ENCODE results near the gene PTPN21. TPM values are rescaled to one million over a fixed set of nuclear protein-coding genes. Genes with fewer than 3 reads are reported as not detected.

PTPN21 gene
- total and polyA plus RNA-seq, 8 donors = 3.5 to 63.0 (median 18.5) TPM

GRCh38 chr14:88590173-88590572 lies 35.4 kb upstream of the PTPN21 start:
- no peak for DNase-seq
- TF ChIP-seq POLR2AphosphoS5 (IDR thresholded peaks at IDR 0.05) = peak in 1 of 3 donors; percentile 20
- no peak for TF ChIP-seq POLR2A (IDR thresholded peaks at IDR 0.05)
- peaks cover 0 to 18% (median 0%) of the 10 kb centered on the region in 4 donors for H3K4me1 ChIP-seq
- no peaks in the 10 kb centered on the region for H3K27me3 ChIP-seq
- no peak overlapping the region for H3K4me3 ChIP-seq
- H3K9me3 ChIP-seq = no peaks in the 10 kb centered on the region
- H3K36me3 ChIP-seq = peaks cover 25 to 94% (median 88%) of the 10 kb centered on the region in 4 donors
- intact Hi-C loops (cut with DNase I; ENCODE audit: low total_unique reads) = no loop called here
- 51 to 75% (median 71%) methylated on average over 4 of the region's 4 CpGs for WGBS, 5 donors
- H3K27ac ChIP-seq = no peak overlapping the region

- H3K36me3 ChIP-seq = peaks cover 33 to 95% (median 88%) of the 10 kb centered on the region in 4 donors
- no peak overlapping the region for H3K4me3 ChIP-seq
- 91 to 96% (median 96%) methylated on average over 5 of the region's 5 CpGs for WGBS, 5 donors
- no peaks in the 10 kb centered on the region for H3K9me3 ChIP-seq
- H3K27ac ChIP-seq = no peak overlapping the region
- DNase-seq = no peak
- H3K27me3 ChIP-seq = no peaks in the 10 kb centered on the region
- TF ChIP-seq POLR2A (IDR thresholded peaks at IDR 0.05) (no peak), POLR2AphosphoS5 (IDR thresholded peaks at IDR 0.05) (no peak), CTCF (IDR thresholded peaks at IDR 0.05) (no peak), EP300 (IDR thresholded peaks at IDR 0.05) (no peak)
- peaks cover 0 to 18% (median 0%) of the 10 kb centered on the region in 4 donors for H3K4me1 ChIP-seq
- intact Hi-C loops (cut with DNase I; ENCODE audit: low total_unique reads) = no loop called here
These were observed 33.3 kb upstream of the PTPN21 start for GRCh38 chr14:88588081-88588480.

DNA sequence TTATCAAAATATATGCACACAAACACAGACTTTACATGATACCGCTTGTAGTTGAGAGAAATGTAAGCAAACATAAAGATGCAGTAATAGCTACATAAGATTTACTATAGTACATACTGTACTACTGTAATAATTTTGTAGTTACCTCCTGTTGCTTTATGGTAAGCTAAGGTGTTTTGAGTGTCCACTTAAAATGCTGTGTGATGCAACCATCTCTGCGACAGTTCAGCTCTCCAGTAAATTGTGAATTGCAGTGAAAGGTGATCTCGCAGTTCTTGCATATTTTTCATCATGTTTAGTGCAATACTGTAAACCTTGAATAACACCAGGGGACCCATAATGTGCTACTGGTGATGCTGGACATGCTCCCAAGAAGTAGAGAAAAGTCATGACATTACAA lies 29.6 kb upstream of the PTPN21 start:
- 95 to 98% (median 97%) methylated on average over 3 of the region's 3 CpGs for WGBS, 5 donors
- TF ChIP-seq POLR2AphosphoS5 (IDR thresholded peaks at IDR 0.05) = no peak
- no peak for TF ChIP-seq CTCF (IDR thresholded peaks at IDR 0.05)
- no peak for TF ChIP-seq EP300 (IDR thresholded peaks at IDR 0.05)
- TF ChIP-seq POLR2A (IDR thresholded peaks at IDR 0.05) = no peak
- intact Hi-C loops (cut with DNase I; ENCODE audit: low total_unique reads) = no loop called here
- H3K27ac ChIP-seq = no peak overlapping the region
- no peak overlapping the region for H3K4me3 ChIP-seq
- no peaks in the 10 kb centered on the region for H3K9me3 ChIP-seq
- no peaks in the 10 kb centered on the region for H3K4me1 ChIP-seq
- no peaks in the 10 kb centered on the region for H3K27me3 ChIP-seq
- DNase-seq = no peak
- H3K36me3 ChIP-seq = peaks cover 27 to 98% (median 95%) of the 10 kb centered on the region in 4 donors

DNA sequence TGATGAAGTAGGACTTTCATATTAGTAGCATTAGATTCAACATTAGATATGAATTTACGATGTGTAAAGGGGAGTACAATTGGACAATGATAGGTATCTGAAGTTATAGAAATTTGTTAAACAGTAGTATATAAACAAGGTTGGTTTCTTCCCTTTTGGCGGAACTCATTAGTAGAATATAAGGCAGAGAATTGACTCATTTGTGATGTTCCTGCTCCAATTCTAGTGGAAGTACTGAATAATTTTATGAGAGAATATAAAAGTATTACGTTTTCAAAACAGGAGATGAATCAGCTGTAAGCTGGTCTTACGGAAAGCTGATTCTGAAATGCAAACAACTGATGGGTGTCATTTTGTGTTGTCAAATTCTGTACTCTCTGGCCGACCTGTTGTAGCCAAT lies 21.4 kb upstream of the PTPN21 start:
- H3K36me3 ChIP-seq = peaks cover 73 to 100% (median 100%) of the 10 kb centered on the region in 4 donors
- intact Hi-C loops (cut with DNase I; ENCODE audit: low total_unique reads) = no loop called here
- no peak for DNase-seq
- no peak overlapping the region for H3K4me3 ChIP-seq
- H3K27ac ChIP-seq = no peak overlapping the region
- no peaks in the 10 kb centered on the region for H3K9me3 ChIP-seq
- H3K27me3 ChIP-seq = no peaks in the 10 kb centered on the region
- WGBS, 5 donors = 92 to 95% (median 93%) methylated on average over 5 of the region's 5 CpGs
- TF ChIP-seq POLR2AphosphoS5 (IDR thresholded peaks at IDR 0.05) = no peak
- no peak for TF ChIP-seq CTCF (IDR thresholded peaks at IDR 0.05)
- no peak for TF ChIP-seq POLR2A (IDR thresholded peaks at IDR 0.05)
- TF ChIP-seq EP300 (IDR thresholded peaks at IDR 0.05) = no peak
- no peaks in the 10 kb centered on the region for H3K4me1 ChIP-seq

DNA sequence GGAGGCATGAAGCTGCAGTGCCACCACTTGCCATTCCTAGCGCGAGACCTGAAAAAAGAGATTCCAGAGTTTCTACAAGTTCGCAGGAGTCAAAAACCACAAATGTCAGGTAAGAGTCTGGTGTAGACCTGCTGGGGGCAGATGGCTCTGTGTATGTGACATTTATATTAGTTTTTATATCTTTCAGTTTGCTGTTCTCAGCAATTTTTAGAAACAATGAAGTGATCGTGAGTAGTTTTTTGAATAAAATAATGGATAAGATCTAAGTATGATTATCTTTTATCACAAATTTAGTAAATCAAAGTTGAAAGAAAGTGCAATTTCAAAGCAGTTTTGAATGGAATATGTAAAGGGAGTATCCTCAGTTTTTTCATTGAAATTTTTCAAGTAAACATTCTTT lies 17.3 kb upstream of the PTPN21 start:
- Histone ChIP-seq H3K9me3 (no peaks in the 10 kb centered on the region), H3K4me3 (no peak overlapping the region), H3K36me3 (peaks cover 72 to 97% (median 97%) of the 10 kb centered on the region in 4 donors), H3K27me3 (no peaks in the 10 kb centered on the region), H3K27ac (no peak overlapping the region), H3K4me1 (no peaks in the 10 kb centered on the region)
- WGBS, 5 donors = 92 to 97% (median 96%) methylated on average over 4 of the region's 4 CpGs
- TF ChIP-seq CTCF (IDR thresholded peaks at IDR 0.05) (no peak), POLR2AphosphoS5 (IDR thresholded peaks at IDR 0.05) (no peak)
- intact Hi-C loops (cut with DNase I; ENCODE audit: low total_unique reads) = no loop called here
- no peak for DNase-seq

All from stomach (tissue), 9 donors.